Astrocyte (in vitro differentiated cells and primary cell): Measurements from ENCODE around the gene SUFU. TPM values are rescaled to one million over a fixed set of nuclear protein-coding genes. Genes with fewer than 3 reads are reported as not detected.

Experiments
- DNase-seq: peaks from one replicate; pipeline ENCODE4 v3.0.0-alpha.2; 2010; ENCODE audit warnings: low read depth
- FAIRE-seq: peaks from 2 replicates; lab custom pipeline; 2011; peaks lifted over from hg19 to GRCh38; lab: Jason Lieb, UNC
- H2AFZ ChIP-seq: 2 replicates; pipeline ENCODE4 v1.6.0; 2012; ENCODE audit warnings: low read depth, low read length, inconsistent platforms
- H3K27ac ChIP-seq: 2 replicates; pipeline ENCODE4 v1.5.1; 2011; ENCODE audit warnings: low read depth, low read length, inconsistent platforms
- H3K27me3 ChIP-seq: 2 replicates; pipeline ENCODE4 v1.6.0; 2011; ENCODE audit warnings: low read length, inconsistent platforms; ENCODE audit not compliant: insufficient read depth
- H3K36me3 ChIP-seq: 2 replicates; pipeline ENCODE4 v1.5.1; 2011; ENCODE audit warnings: low read length, inconsistent platforms; ENCODE audit not compliant: insufficient read depth
- H3K4me1 ChIP-seq: 2 replicates; pipeline ENCODE4 v1.5.1; 2011; ENCODE audit warnings: low read length, inconsistent platforms; ENCODE audit not compliant: insufficient read depth
- H3K4me2 ChIP-seq: 2 replicates; pipeline ENCODE4 v1.6.0; 2012; ENCODE audit warnings: low read length, inconsistent platforms
- H3K4me3 ChIP-seq: 2 replicates; pipeline ENCODE4 v1.5.1; 2011; ENCODE audit warnings: low read depth, mild to moderate bottlenecking, low read length, inconsistent platforms; ENCODE audit not compliant: insufficient read depth
- H3K79me2 ChIP-seq: 2 replicates; pipeline ENCODE4 v1.6.0; 2012; ENCODE audit warnings: mild to moderate bottlenecking, low read length, inconsistent platforms; ENCODE audit not compliant: insufficient read depth
- H3K9ac ChIP-seq: 2 replicates; pipeline ENCODE4 v1.6.0; 2012; ENCODE audit warnings: mild to moderate bottlenecking, low read length, inconsistent platforms
- H3K9me3 ChIP-seq: 2 replicates; pipeline ENCODE4 v1.5.1; 2012; ENCODE audit warnings: low read depth, mild to moderate bottlenecking, low read length, inconsistent platforms; ENCODE audit not compliant: insufficient read depth
- H4K20me1 ChIP-seq: 2 replicates; pipeline ENCODE4 v1.6.0; 2012; ENCODE audit warnings: low read length, inconsistent platforms; ENCODE audit not compliant: insufficient read depth
- H3K27ac Mint-ChIP-seq: one replicate; pipeline ENCODE4 v1.8.0; 2021; ENCODE audit warnings: mild to moderate bottlenecking, mixed read lengths; ENCODE audit not compliant: unreplicated experiment
- H3K27me3 Mint-ChIP-seq: one replicate; pipeline ENCODE4 v1.8.0; 2021; ENCODE audit warnings: low read depth, mixed read lengths; ENCODE audit not compliant: unreplicated experiment
- H3K36me3 Mint-ChIP-seq: one replicate; pipeline ENCODE4 v1.8.0; 2021; ENCODE audit warnings: low read depth, mixed read lengths; ENCODE audit not compliant: unreplicated experiment
- H3K4me1 Mint-ChIP-seq: one replicate; pipeline ENCODE4 v1.8.0; 2021; ENCODE audit warnings: low read depth, mixed read lengths; ENCODE audit not compliant: unreplicated experiment
- H3K4me3 Mint-ChIP-seq: one replicate; pipeline ENCODE4 v1.8.0; 2021; ENCODE audit warnings: mild to moderate bottlenecking, moderate library complexity, mixed read lengths; ENCODE audit not compliant: unreplicated experiment
- H3K9me3 Mint-ChIP-seq: one replicate; pipeline ENCODE4 v1.8.0; 2021; ENCODE audit warnings: mild to moderate bottlenecking, mixed read lengths; ENCODE audit not compliant: unreplicated experiment
- CTCF ChIP-seq: IDR thresholded peaks from 2 replicates; pipeline ENCODE4 v1.5.1; 2011; ENCODE audit warnings: low read depth, mild to moderate bottlenecking, inconsistent platforms, low read length, moderate library complexity; ENCODE audit not compliant: insufficient read depth
- EZH2 ChIP-seq: IDR thresholded peaks from 2 replicates; pipeline ENCODE4 v1.6.1; 2012; ENCODE audit warnings: mild to moderate bottlenecking, low read length, inconsistent platforms; ENCODE audit not compliant: insufficient read depth
- total RNA-seq: library from RNA; stranded (reverse); gene quantifications from 2 replicates; pipeline ENCODE4 v1.2.1, GENCODE V29; 2021

Gene SUFU
- total RNA-seq, 1 donor from 2014 or later: 25.8 TPM

GRCh38 chr10:102502337-102503151, 1.2 kb upstream of the SUFU start, which contains the start of gene ACTR1A:
Gene ACTR1A (minus strand): TSS chr10:102502712. CDS start chr10:102502647, 65 bp downstream.
- peak within 1 kb of the TSS; percentile 90 for H2AFZ ChIP-seq
- H3K9me3 ChIP-seq: no peaks in the 10 kb centered on the region
- H3K27me3 Mint-ChIP-seq: no peaks in the 10 kb centered on the region
- peaks cover 7% of the 10 kb centered on the region for H3K4me1 ChIP-seq
- peaks cover 7% of the 10 kb centered on the region for H3K4me1 Mint-ChIP-seq
- no peaks in the 10 kb centered on the region for H3K36me3 Mint-ChIP-seq
- peak within 1 kb of the TSS; percentile 98 for H3K9ac ChIP-seq
- peak within 1 kb of the TSS; percentile 100 for H3K4me2 ChIP-seq
- H3K27ac ChIP-seq: peak within 1 kb of the TSS; percentile 89
- FAIRE-seq (peak; percentile 81), DNase-seq (peak; percentile 100)
- H3K79me2 ChIP-seq: peaks cover 72% of the 10 kb centered on the region
- H4K20me1 ChIP-seq: peaks cover 70% of the 10 kb centered on the region
- no peak for TF ChIP-seq CTCF
- TF ChIP-seq EZH2: no peak
- H3K9me3 Mint-ChIP-seq: no peaks in the 10 kb centered on the region
- peak within 1 kb of the TSS; percentile 97 for H3K4me3 ChIP-seq
- no peaks in the 10 kb centered on the region for H3K36me3 ChIP-seq
- H3K27ac Mint-ChIP-seq: no peak within 1 kb of the TSS
- no peaks in the 10 kb centered on the region for H3K27me3 ChIP-seq
- no peak within 1 kb of the TSS for H3K4me3 Mint-ChIP-seq

GRCh38 chr10:102504179-102504975, 605 bp downstream of the SUFU start:
- Histone ChIP-seq H4K20me1 (peaks cover 64% of the 10 kb centered on the region), H3K9ac (peak overlapping the region; percentile 88), H3K4me1 (peaks cover 11% of the 10 kb centered on the region), H3K9me3 (no peaks in the 10 kb centered on the region), H2AFZ (peak overlapping the region; percentile 75), H3K27ac (peak overlapping the region; percentile 38), H3K4me3 (peak overlapping the region; percentile 96), H3K27me3 (no peaks in the 10 kb centered on the region), H3K4me2 (peak overlapping the region; percentile 100), H3K36me3 (no peaks in the 10 kb centered on the region), H3K79me2 (peaks cover 62% of the 10 kb centered on the region)
- H3K36me3 Mint-ChIP-seq: no peaks in the 10 kb centered on the region
- FAIRE-seq (no peak), DNase-seq (no peak)
- peak overlapping the region; percentile 93 for H3K4me3 Mint-ChIP-seq
- peak overlapping the region; percentile 91 for H3K27ac Mint-ChIP-seq
- peaks cover 3% of the 10 kb centered on the region for H3K4me1 Mint-ChIP-seq
- no peaks in the 10 kb centered on the region for H3K27me3 Mint-ChIP-seq
- TF ChIP-seq CTCF (no peak), EZH2 (no peak)
- H3K9me3 Mint-ChIP-seq: no peaks in the 10 kb centered on the region
